ENCODE results near the gene ATRAID.

The ATRAID gene

GRCh38 chr2:27251766-27252165, 39.9 kb downstream of the ATRAID start:
- Histone ChIP-seq H3K36me3 (ENCODE audit: insufficient read depth, low read length) (no peaks in the 10 kb centered on the region), H3K79me2 (ENCODE audit: control insufficient read depth, insufficient read depth, low read length, unreplicated experiment) (no peaks in the 10 kb centered on the region), H3K4me3 (ENCODE audit: low read depth, low read length) (no peak overlapping the region), H2AFZ (ENCODE audit: low read length, unreplicated experiment) (no peak overlapping the region), H3K27me3 (ENCODE audit: insufficient read depth, low read length) (no peaks in the 10 kb centered on the region), H3K27ac (ENCODE audit: low read depth, low read length) (no peak overlapping the region), H3K4me1 (ENCODE audit: control insufficient read depth, insufficient read depth, low read length, unreplicated experiment) (peaks cover 38% of the 10 kb centered on the region)

GRCh38 chr2:27255187-27255586, 43.3 kb downstream of the ATRAID start:
- peak overlapping the region; percentile 59; the same call in 1 of the 2 replicates for H3K4me3 ChIP-seq (ENCODE audit: low read depth, low read length)
- peak overlapping the region; percentile 54 for H3K27ac ChIP-seq (ENCODE audit: low read depth, low read length)
- peaks cover 7% of the 10 kb centered on the region for H3K27me3 ChIP-seq (ENCODE audit: insufficient read depth, low read length)
- H3K36me3 ChIP-seq (ENCODE audit: insufficient read depth, low read length): no peaks in the 10 kb centered on the region
- no peaks in the 10 kb centered on the region for H3K79me2 ChIP-seq (ENCODE audit: control insufficient read depth, insufficient read depth, low read length, unreplicated experiment)
- no peak overlapping the region for H2AFZ ChIP-seq (ENCODE audit: low read length, unreplicated experiment)
- peaks cover 31% of the 10 kb centered on the region for H3K4me1 ChIP-seq (ENCODE audit: control insufficient read depth, insufficient read depth, low read length, unreplicated experiment)

GRCh38 chr2:27255660-27256059, 43.8 kb downstream of the ATRAID start:
- Histone ChIP-seq H3K4me1 (ENCODE audit: control insufficient read depth, insufficient read depth, low read length, unreplicated experiment) (peaks cover 31% of the 10 kb centered on the region), H3K79me2 (ENCODE audit: control insufficient read depth, insufficient read depth, low read length, unreplicated experiment) (no peaks in the 10 kb centered on the region)

DNA sequence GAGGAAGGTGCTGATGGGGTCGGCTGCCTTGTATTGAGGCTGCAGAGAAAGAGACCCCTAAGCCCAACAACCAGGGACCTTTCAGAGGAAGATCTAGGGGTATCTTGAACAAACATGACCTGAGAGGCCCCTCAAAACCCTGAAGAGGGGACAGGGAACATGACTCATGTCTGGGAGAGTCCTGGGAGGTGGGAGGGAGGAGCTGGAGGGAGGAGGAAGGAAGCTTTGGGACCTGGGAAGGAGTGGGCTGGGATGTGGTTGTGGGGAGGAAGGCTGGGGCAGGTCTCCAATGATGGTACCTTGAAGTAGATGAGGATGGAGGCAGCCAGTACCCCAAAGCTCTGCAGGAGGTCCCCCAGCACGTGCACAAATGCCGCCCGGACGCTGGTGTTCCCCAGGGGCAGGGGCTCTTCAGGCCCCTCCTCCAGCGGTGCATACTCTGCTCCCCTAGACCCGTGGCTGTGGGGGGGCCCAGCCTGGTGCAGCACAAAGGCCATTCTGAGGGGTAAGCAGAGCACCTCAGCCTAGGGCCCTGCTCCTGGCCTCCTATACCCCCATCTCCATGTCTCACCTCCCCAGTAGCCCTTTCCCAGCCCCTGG, 45.1 kb downstream of the ATRAID start:
- Histone ChIP-seq H3K27me3 (ENCODE audit: insufficient read depth, low read length) (peaks cover 25% of the 10 kb centered on the region), H3K27ac (ENCODE audit: low read depth, low read length) (no peak overlapping the region), H3K4me3 (ENCODE audit: low read depth, low read length) (no peak overlapping the region), H2AFZ (ENCODE audit: low read length, unreplicated experiment) (no peak overlapping the region), H3K79me2 (ENCODE audit: control insufficient read depth, insufficient read depth, low read length, unreplicated experiment) (no peaks in the 10 kb centered on the region), H3K36me3 (ENCODE audit: insufficient read depth, low read length) (no peaks in the 10 kb centered on the region), H3K4me1 (ENCODE audit: control insufficient read depth, insufficient read depth, low read length, unreplicated experiment) (peaks cover 31% of the 10 kb centered on the region)

More at GRCh38 chr2:27255660-27256059, 43.8 kb downstream of the ATRAID start:
- Histone ChIP-seq H3K4me3 (ENCODE audit: low read depth, low read length) (peak overlapping the region; percentile 59; the same call in 1 of the 2 replicates), H3K27ac (ENCODE audit: low read depth, low read length) (peak overlapping the region; percentile 54), H3K36me3 (ENCODE audit: insufficient read depth, low read length) (no peaks in the 10 kb centered on the region), H2AFZ (ENCODE audit: low read length, unreplicated experiment) (no peak overlapping the region), H3K27me3 (ENCODE audit: insufficient read depth, low read length) (peaks cover 12% of the 10 kb centered on the region)

- H3K36me3 ChIP-seq (ENCODE audit: insufficient read depth, low read length): no peaks in the 10 kb centered on the region
- H3K4me3 ChIP-seq (ENCODE audit: low read depth, low read length): no peak overlapping the region
- peaks cover 31% of the 10 kb centered on the region for H3K4me1 ChIP-seq (ENCODE audit: control insufficient read depth, insufficient read depth, low read length, unreplicated experiment)
- no peak overlapping the region for H2AFZ ChIP-seq (ENCODE audit: low read length, unreplicated experiment)
- H3K79me2 ChIP-seq (ENCODE audit: control insufficient read depth, insufficient read depth, low read length, unreplicated experiment): no peaks in the 10 kb centered on the region
- H3K27me3 ChIP-seq (ENCODE audit: insufficient read depth, low read length): peaks cover 36% of the 10 kb centered on the region
- H3K27ac ChIP-seq (ENCODE audit: low read depth, low read length): no peak overlapping the region
Measured at GRCh38 chr2:27258051-27258450, 46.2 kb downstream of the ATRAID start.

- Histone ChIP-seq H3K4me1 (ENCODE audit: control insufficient read depth, insufficient read depth, low read length, unreplicated experiment) (peaks cover 19% of the 10 kb centered on the region), H3K4me3 (ENCODE audit: low read depth, low read length) (no peak overlapping the region), H3K27me3 (ENCODE audit: insufficient read depth, low read length) (peaks cover 69% of the 10 kb centered on the region)
Measured at GRCh38 chr2:27261241-27261925, 49.5 kb downstream of the ATRAID start.

DNA sequence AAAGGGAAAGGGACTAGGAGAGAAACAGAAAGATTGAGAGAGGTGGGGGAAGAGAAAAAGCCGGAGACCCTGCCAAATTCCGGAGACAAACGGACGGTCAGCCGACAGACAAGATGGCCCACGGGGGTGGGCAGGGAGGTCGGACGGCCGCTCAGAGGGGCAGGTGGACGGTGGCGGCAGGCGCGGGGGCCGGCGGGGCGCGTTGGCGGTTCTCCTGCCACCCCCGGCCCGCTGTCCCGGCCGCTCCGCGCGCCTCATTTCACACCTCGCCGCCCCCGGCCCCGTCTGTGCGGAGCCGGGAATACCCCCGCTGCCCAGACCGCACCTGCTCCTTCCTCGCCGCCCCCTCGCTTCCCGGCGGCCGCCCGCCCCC, 50.1 kb downstream of the ATRAID start:
- peaks cover 14% of the 10 kb centered on the region for H3K4me1 ChIP-seq (ENCODE audit: control insufficient read depth, insufficient read depth, low read length, unreplicated experiment)
- H3K27ac ChIP-seq (ENCODE audit: low read depth, low read length): no peak overlapping the region

More at GRCh38 chr2:27261241-27261925, 49.5 kb downstream of the ATRAID start:
- Histone ChIP-seq H3K27ac (ENCODE audit: low read depth, low read length) (no peak overlapping the region), H3K79me2 (ENCODE audit: control insufficient read depth, insufficient read depth, low read length, unreplicated experiment) (no peaks in the 10 kb centered on the region), H3K36me3 (ENCODE audit: insufficient read depth, low read length) (no peaks in the 10 kb centered on the region), H2AFZ (ENCODE audit: low read length, unreplicated experiment) (no peak overlapping the region)

DNA sequence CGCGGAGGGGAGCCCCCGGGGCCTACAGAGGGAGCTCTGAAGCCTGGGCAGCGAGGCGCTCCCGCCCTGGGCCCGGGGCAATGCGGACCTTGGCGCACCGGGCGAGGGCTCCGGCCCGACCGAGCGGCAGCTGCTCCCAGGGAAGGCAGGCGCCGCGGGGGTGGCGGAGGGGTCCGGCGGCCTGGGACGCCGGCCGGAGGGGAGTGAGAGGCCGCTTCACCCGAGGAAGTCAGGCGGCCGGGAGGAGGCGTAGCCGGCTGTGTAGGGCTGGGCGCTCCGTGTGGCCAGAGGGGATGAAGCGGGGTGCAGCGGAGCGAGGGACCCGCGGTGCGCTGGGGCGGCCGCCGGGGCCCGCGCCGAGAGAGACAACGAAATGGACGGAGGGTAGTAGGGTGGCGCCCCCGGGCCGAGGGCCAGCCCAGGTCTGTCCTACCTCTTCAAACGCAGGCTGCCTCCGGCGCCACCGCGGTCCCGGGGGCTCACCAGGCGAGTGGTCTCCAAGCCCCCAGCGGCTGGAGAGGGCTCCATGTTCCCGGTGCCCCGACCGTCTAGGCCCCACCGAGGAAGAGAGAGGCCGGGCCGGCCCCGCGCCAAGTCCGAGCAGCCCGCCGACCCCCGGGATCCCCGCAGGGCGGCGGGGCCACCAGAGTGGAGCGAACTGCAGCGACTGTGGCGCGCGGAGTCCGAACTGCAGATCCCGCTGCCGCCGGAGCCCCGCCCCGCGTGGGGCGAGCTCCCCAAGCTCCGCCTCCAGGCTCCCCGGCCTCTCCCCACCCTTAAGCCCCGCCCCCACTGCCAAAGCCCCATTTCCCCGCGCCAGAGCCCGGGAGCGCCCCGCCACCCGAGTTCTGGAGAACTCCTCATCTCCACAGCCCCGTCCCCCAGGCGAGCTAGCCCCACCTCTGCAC, 50.8 kb downstream of the ATRAID start, which contains the start of gene SLC30A3:
TSS of gene SLC30A3 (minus strand) at position 669 of the 908 bp plus-strand sequence. CDS start at position 528, 141 bp downstream.
- Histone ChIP-seq H3K27me3 (ENCODE audit: insufficient read depth, low read length) (peaks cover 69% of the 10 kb centered on the region), H3K4me3 (ENCODE audit: low read depth, low read length) (peak within 1 kb of the TSS; percentile 72), H3K79me2 (ENCODE audit: control insufficient read depth, insufficient read depth, low read length, unreplicated experiment) (no peaks in the 10 kb centered on the region), H2AFZ (ENCODE audit: low read length, unreplicated experiment) (peak within 1 kb of the TSS; percentile 65), H3K36me3 (ENCODE audit: insufficient read depth, low read length) (no peaks in the 10 kb centered on the region), H3K27ac (ENCODE audit: low read depth, low read length) (no peak within 1 kb of the TSS), H3K4me1 (ENCODE audit: control insufficient read depth, insufficient read depth, low read length, unreplicated experiment) (peaks cover 12% of the 10 kb centered on the region)

More for the DNA sequence above, 50.1 kb downstream of the ATRAID start:
- H2AFZ ChIP-seq (ENCODE audit: low read length, unreplicated experiment): no peak overlapping the region
- peak overlapping the region; percentile 72; the same call in 1 of the 2 replicates for H3K4me3 ChIP-seq (ENCODE audit: low read depth, low read length)
- peaks cover 69% of the 10 kb centered on the region for H3K27me3 ChIP-seq (ENCODE audit: insufficient read depth, low read length)
- H3K36me3 ChIP-seq (ENCODE audit: insufficient read depth, low read length): no peaks in the 10 kb centered on the region
- H3K79me2 ChIP-seq (ENCODE audit: control insufficient read depth, insufficient read depth, low read length, unreplicated experiment): no peaks in the 10 kb centered on the region

DNA sequence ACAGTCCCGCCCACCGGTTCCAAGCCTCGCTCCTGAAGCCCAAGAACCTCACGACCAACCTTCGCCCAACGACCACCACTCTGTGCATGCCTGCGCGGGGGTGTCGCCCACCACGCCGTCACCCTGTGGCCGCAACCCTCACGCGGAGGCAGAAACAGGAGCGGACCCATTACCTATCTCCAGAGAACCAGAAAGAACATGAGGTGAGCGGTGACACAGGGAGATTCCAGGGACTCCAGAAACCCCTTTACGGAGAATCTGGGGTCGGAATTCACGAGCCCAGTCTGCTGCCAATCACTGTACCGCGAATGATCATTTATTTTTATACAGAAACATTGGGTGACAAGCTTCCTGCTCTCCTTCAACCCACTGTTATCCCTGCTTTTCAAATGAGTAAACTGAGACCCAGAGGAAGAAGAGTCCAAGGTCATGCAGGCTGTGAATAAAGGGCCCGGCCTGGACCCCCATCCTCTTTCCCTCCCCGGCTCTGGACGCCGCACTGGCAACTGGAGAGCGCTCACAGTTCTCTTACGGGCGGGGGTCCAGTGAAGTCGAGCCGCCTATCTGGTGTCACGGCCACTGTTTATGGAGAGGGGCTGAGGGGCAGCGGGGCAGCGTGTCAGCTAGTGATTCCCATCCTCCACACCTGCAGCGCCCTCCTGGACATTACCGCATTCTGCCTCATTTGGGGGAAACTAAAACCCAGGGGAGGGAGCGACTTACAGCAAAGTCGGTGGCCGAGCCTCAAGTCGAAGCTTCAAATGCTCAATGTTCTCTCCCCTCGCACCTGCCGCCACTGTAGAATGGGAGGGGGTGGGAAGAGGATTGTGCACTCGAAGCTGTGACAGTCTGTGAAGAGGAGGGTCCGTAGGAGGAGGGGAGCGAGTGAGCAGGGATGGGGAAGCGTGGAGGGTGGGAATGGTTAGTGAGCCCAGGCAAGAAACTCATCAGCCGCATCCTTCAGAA, 51.7 kb downstream of the ATRAID start:
- no peak overlapping the region for H2AFZ ChIP-seq (ENCODE audit: low read length, unreplicated experiment)
- H3K4me1 ChIP-seq (ENCODE audit: control insufficient read depth, insufficient read depth, low read length, unreplicated experiment): peaks cover 12% of the 10 kb centered on the region
- H3K36me3 ChIP-seq (ENCODE audit: insufficient read depth, low read length): no peaks in the 10 kb centered on the region
- no peak overlapping the region for H3K27ac ChIP-seq (ENCODE audit: low read depth, low read length)
- H3K27me3 ChIP-seq (ENCODE audit: insufficient read depth, low read length): peaks cover 73% of the 10 kb centered on the region
- H3K79me2 ChIP-seq (ENCODE audit: control insufficient read depth, insufficient read depth, low read length, unreplicated experiment): no peaks in the 10 kb centered on the region
- H3K4me3 ChIP-seq (ENCODE audit: low read depth, low read length): peak overlapping the region; percentile 72

Measured in ACC112 (cell line).